GM13977 (cell line): ENCODE measurements around the gene RPA3.
"Not testable (repeated sequence)": the region's sequence is repeated elsewhere in the genome, so short reads cannot be mapped to it uniquely, and the experiment has no call there.

Source experiments
- DNase-seq: peaks from one replicate; pipeline ENCODE4 v3.0.0; 2012; ENCODE audit warnings: low spot score
- CTCF ChIP-seq: IDR thresholded peaks from 2 replicates; pipeline ENCODE4 v1.5.1; 2012; ENCODE audit warnings: mild to moderate bottlenecking, control low read depth; ENCODE audit not compliant: insufficient read depth; ENCODE audit errors: extremely low read depth, missing control alignments
- in situ Hi-C: fragments of 300-500 bp; cut with MboI; formaldehyde crosslinking; loops from one replicate; pipeline ENCODE4 v1.12.0; 2022; ENCODE audit warnings: low sequenced_read_pairs, low pct_unique_long_range_greater_than_20kb, mixed read lengths, inconsistent platforms; ENCODE audit not compliant: unreplicated experiment

RPA3 gene

GRCh38 chr7:7681191-7681935 lies 37.0 kb downstream of the RPA3 start:
- TF ChIP-seq CTCF, result peak; percentile 53

GRCh38 chr7:7679640-7680039 lies 38.8 kb downstream of the RPA3 start:
- DNase-seq, in situ Hi-C loops: not testable (repeated sequence)

More at GRCh38 chr7:7681191-7681935, 37.0 kb downstream of the RPA3 start:
- peak; percentile 23 for DNase-seq
- in situ Hi-C loops, result no loop called here

GRCh38 chr7:7675686-7676085 lies 42.7 kb downstream of the RPA3 start:
- no peak for TF ChIP-seq CTCF
- DNase-seq, result no peak
- in situ Hi-C loops, result no loop called here

GRCh38 chr7:7673240-7673550 lies 45.2 kb downstream of the RPA3 start:
- no peak for DNase-seq
- no peak for TF ChIP-seq CTCF
- in situ Hi-C loops, result loop anchor here (25.0 kb wide), 1 partner anchor 539 kb away; no protein-coding TSS in a partner anchor

- TF ChIP-seq CTCF, result no peak
- DNase-seq, result no peak
- in situ Hi-C loops, result loop anchor here (25.0 kb wide), 1 partner anchor 540 kb away; no protein-coding TSS in a partner anchor
These were observed 45.7 kb downstream of the RPA3 start for GRCh38 chr7:7672545-7673239.

- no peak for DNase-seq
- in situ Hi-C loops, result loop anchor here (25.0 kb wide), 1 partner anchor 541 kb away; no protein-coding TSS in a partner anchor
- no peak for TF ChIP-seq CTCF
These were observed 47.0 kb downstream of the RPA3 start for GRCh38 chr7:7671361-7671760.

- TF ChIP-seq CTCF, result no peak
- in situ Hi-C loops, result loop anchor here (25.0 kb wide), 1 partner anchor 542 kb away; no protein-coding TSS in a partner anchor
These were observed 47.9 kb downstream of the RPA3 start for GRCh38 chr7:7670490-7670889.

More at GRCh38 chr7:7670490-7670889, 47.9 kb downstream of the RPA3 start:
- DNase-seq, result no peak
